HepG2 (cell line): ENCODE results near the gene CCDC106. TPM values are rescaled to one million over a fixed set of nuclear protein-coding genes. Genes with fewer than 3 reads are reported as not detected.

Experiments used
- ATAC-seq: fragments of 200-7000 bp; cut with Tn5 transposase; 3 replicates; pipeline ENCODE4 v1.9.1; 2020; ENCODE audit warnings: mild to moderate bottlenecking, moderate library complexity
- BruUV-seq: library from RNA; stranded (reverse); fragments of 400-500 nt; replicated peaks from 2 replicates; lab custom pipeline; 2021; lab: Mats Ljungman, UMichigan
- CTCF ChIA-PET: fragments of 300-600 bp; formaldehyde crosslinking; extraction: SDS; loops from one replicate; lab custom pipeline; 2021; ENCODE audit warnings: low total read pairs, inconsistent platforms, low intra/inter-chr PET ratio; lab: Yijun Ruan, JAX
- POLR2A ChIA-PET: fragments of 350-600 bp; sonication (Branson Sonifier 250); formaldehyde crosslinking; loops from one replicate; lab custom pipeline; 2020; ENCODE audit warnings: antibody characterized with exemption, inconsistent platforms; lab: Yijun Ruan, JAX
- DNase-seq: peaks from one replicate; pipeline ENCODE4 v3.0.0-alpha.2; 2015; ENCODE audit warnings: low spot score
- FAIRE-seq: peaks from 3 replicates; lab custom pipeline; 2011; peaks lifted over from hg19 to GRCh38; lab: Jason Lieb, UNC
- H2AFZ ChIP-seq: one replicate; pipeline ENCODE4 v1.6.1; 2011; ENCODE audit warnings: low read length, inconsistent platforms
- H3K27ac ChIP-seq: fragments of 300-600 bp; 3 replicates; pipeline ENCODE4 v1.8.0; 2011; ENCODE audit warnings: mixed run types, mild to moderate bottlenecking, mixed read lengths, low read length, inconsistent platforms; ENCODE audit not compliant: insufficient read depth; ENCODE audit errors: extremely low read length
- H3K27me3 ChIP-seq, 2 experiments: fragments of 200-600 bp in 1 of 2; 2 replicates in 1 of 2; 3 replicates in 1 of 2; pipeline versions ENCODE4 v1.6.0 to v1.8.0; 2011; ENCODE audit warnings: low read length in 2 of 2, mild to moderate bottlenecking in 2 of 2, moderate library complexity in 2 of 2, inconsistent platforms in 1 of 2; ENCODE audit not compliant: insufficient read depth in 2 of 2, control insufficient read depth in 1 of 2
- H3K36me3 ChIP-seq, 2 experiments: fragments of 200-600 bp in 1 of 2; replicated peaks in 1 of 2; 2 replicates in 1 of 2; 3 replicates in 1 of 2; pipeline versions ENCODE4 v1.5.1 to v1.8.0; 2011; ENCODE audit warnings: low read length in 2 of 2, inconsistent platforms in 1 of 2; ENCODE audit not compliant: insufficient read depth in 2 of 2, control insufficient read depth in 1 of 2
- H3K4me1 ChIP-seq: 2 replicates; pipeline ENCODE4 v1.5.1; 2012; ENCODE audit warnings: low read length, inconsistent platforms; ENCODE audit not compliant: insufficient read depth
- H3K4me2 ChIP-seq: 2 replicates; pipeline ENCODE4 v1.6.0; 2011; ENCODE audit warnings: low read depth, low read length, inconsistent platforms
- H3K4me3 ChIP-seq, 3 experiments: fragments of 200-600 bp in 1 of 3; sonication (generic), shearing (Covaris generic) in 1 of 3; replicated peaks in 1 of 3; 2 replicates each; pipeline ENCODE4 v1.5.1; 2011 to 2016; ENCODE audit warnings: low read length in 3 of 3, inconsistent platforms in 2 of 3, low read depth in 2 of 3, mild to moderate bottlenecking in 2 of 3, control low read depth in 1 of 3, mixed read lengths in 1 of 3; ENCODE audit not compliant: insufficient read depth in 1 of 3
- H3K79me2 ChIP-seq: one replicate; pipeline ENCODE4 v1.6.1; 2011; ENCODE audit warnings: low read length, inconsistent platforms; ENCODE audit not compliant: insufficient read depth
- H3K9ac ChIP-seq: 2 replicates; pipeline ENCODE4 v1.6.0; 2011; ENCODE audit warnings: mild to moderate bottlenecking, low read depth, low read length, inconsistent platforms; ENCODE audit not compliant: insufficient read depth
- H3K9me3 ChIP-seq: 2 replicates; pipeline ENCODE4 v1.5.1; 2012; ENCODE audit warnings: mild to moderate bottlenecking, low read length
- H4K20me1 ChIP-seq: 2 replicates; pipeline ENCODE4 v1.6.0; 2011; ENCODE audit warnings: inconsistent platforms, mild to moderate bottlenecking, low read length, moderate library complexity; ENCODE audit not compliant: insufficient read depth
- BORCS8-MEF2B ChIP-seq: sonication (generic); formaldehyde crosslinking; IDR thresholded peaks from 2 replicates; pipeline ENCODE4 v1.8.0; 2022; ENCODE audit warnings: mild to moderate bottlenecking, missing genetic modification reagents
- HOXA9 ChIP-seq: sonication (generic); formaldehyde crosslinking; IDR thresholded peaks from 2 replicates; pipeline ENCODE4 v1.8.1; 2022; ENCODE audit warnings: missing genetic modification reagents, mild to moderate bottlenecking, moderate library complexity, borderline replicate concordance
- MLX ChIP-seq: IDR thresholded peaks from 2 replicates; pipeline ENCODE4 v1.6.1; 2016
- POLR2A ChIP-seq, 2 experiments: IDR thresholded peaks; 2 replicates each; pipeline ENCODE4 v1.6.1; 2011; ENCODE audit warnings: low read depth in 2 of 2, low read length in 2 of 2, mild to moderate bottlenecking in 1 of 2, moderate library complexity in 1 of 2; ENCODE audit not compliant: insufficient read depth in 1 of 2
- THAP8 ChIP-seq: sonication (generic); formaldehyde crosslinking; IDR thresholded peaks from 2 replicates; pipeline ENCODE4 v1.5.1; 2020; ENCODE audit warnings: missing genetic modification reagents, mild to moderate bottlenecking, borderline replicate concordance
- ZBTB21 ChIP-seq: sonication (generic); formaldehyde crosslinking; IDR thresholded peaks from 2 replicates; pipeline ENCODE4 v1.4.0; 2020; ENCODE audit warnings: missing genetic modification reagents
- ZBTB40 ChIP-seq, 2 experiments: fragments of 450-650 bp in 1 of 2; sonication (generic) in 1 of 2; formaldehyde crosslinking in 1 of 2; IDR thresholded peaks; 2 replicates each; pipeline versions ENCODE4 v1.6.1 to v1.8.0; 2016 to 2022; ENCODE audit warnings: antibody characterized with exemption in 1 of 2, mild to moderate bottlenecking in 1 of 2, missing genetic modification reagents in 1 of 2
- ZC3H13 ChIP-seq: sonication (generic); formaldehyde crosslinking; IDR thresholded peaks from 2 replicates; pipeline ENCODE4 v1.8.1; 2023; ENCODE audit warnings: mild to moderate bottlenecking, missing genetic modification reagents, moderate library complexity
- ZFP90 ChIP-seq: sonication (generic); formaldehyde crosslinking; IDR thresholded peaks from 2 replicates; pipeline ENCODE4 v1.8.0; 2022; ENCODE audit warnings: missing genetic modification reagents, mild to moderate bottlenecking, inconsistent platforms, borderline replicate concordance
- ZNF564 ChIP-seq: sonication (generic); formaldehyde crosslinking; IDR thresholded peaks from 2 replicates; pipeline ENCODE4 v1.8.1; 2023; ENCODE audit warnings: mild to moderate bottlenecking, missing genetic modification reagents
- ZNF749 ChIP-seq: sonication (generic); formaldehyde crosslinking; IDR thresholded peaks from 2 replicates; pipeline ENCODE4 v1.8.0; 2022; ENCODE audit warnings: mild to moderate bottlenecking, missing genetic modification reagents, moderate library complexity, borderline replicate concordance
- WGBS: methylation state at CpG from one replicate; pipeline ENCODE4 v1.1.6; 2017; ENCODE audit warnings: low lambda C conversion rate; 5-methylcytosine and 5-hydroxymethylcytosine counted together
- in situ Hi-C: cut with HindIII; loops from 2 replicates; pipeline ENCODE4 v1.10.0; 2017; ENCODE audit warnings: low pct_unique_long_range_greater_than_20kb; ENCODE audit not compliant: extremely low pct_ligation_motif_present
- intact Hi-C: fragments of 100-400 bp; cut with micrococcal nuclease; formaldehyde crosslinking; loops from one replicate; pipeline ENCODE4 v1.10.0; 2022; ENCODE audit not compliant: unreplicated experiment
- polyA plus RNA-seq, 8 experiments: library from polyadenylated mRNA; depleted of rRNA in 3 of 8; stranded (reverse) in 7 of 8; unstranded in 1 of 8; fragments of >200 nt; fragmentation: Illumina TruSeq in 4 of 8; extraction: Trizol in 4 of 8; gene quantifications; 2 replicates each; pipeline versions ENCODE4 v1.2.1 to v1.2.3, GENCODE V29; 2011 to 2016; ENCODE audit warnings: low read depth in 4 of 8, missing spikeins in 1 of 8, mixed read lengths in 1 of 8; ENCODE audit not compliant: insufficient read depth in 1 of 8
- total RNA-seq, 5 experiments: library from RNA; depleted of rRNA; stranded (reverse); fragments of >200 nt; fragmentation: Illumina TruSeq; extraction: Trizol; gene quantifications; 2 replicates each; pipeline ENCODE4 v1.2.3, GENCODE V29; 2016; ENCODE audit warnings: low read depth in 1 of 5

The CCDC106 gene
- total and polyA plus RNA-seq, 2 of the 13 experiments (the other 11 are each of a cell fraction or from before 2014, with no cell fraction given) = 4.7 to 8.8 TPM

- H3K9me3 ChIP-seq = no peaks in the 10 kb centered on the region
- peak; percentile 82 for DNase-seq
- peak within 1 kb of the TSS; percentile 99 for H3K27ac ChIP-seq
- ATAC-seq = peak; percentile 72
- H3K4me3 ChIP-seq = peak within 1 kb of the TSS; percentile 85 to 99 (median 97)
- no peak for FAIRE-seq
- H3K9ac ChIP-seq = peak within 1 kb of the TSS; percentile 100
- H3K4me1 ChIP-seq = peaks cover 24% of the 10 kb centered on the region
- peak within 1 kb of the TSS; percentile 84 for H2AFZ ChIP-seq
- ChIA-PET POLR2A (interaction anchor here (0.7 to 2.1 kb wide), 27 partner anchors 10 to 1465 kb away, joined by 3 to 27 read pairs (median 5); partner anchors contain the start of genes EPN1, FIZ1, HSPBP1 and ISOC2), CTCF (interaction anchor here (2.3 kb wide), 1 partner anchor 23 kb away, joined by 21 read pairs; no protein-coding TSS in a partner anchor)
- H3K79me2 ChIP-seq = peaks cover 46% of the 10 kb centered on the region
- 1% methylated on average over 19 of the region's 95 CpGs for WGBS
- intact Hi-C loops = no loop called here
- H4K20me1 ChIP-seq = peaks cover 44% of the 10 kb centered on the region
- in situ Hi-C loops = no loop called here
- peak within 1 kb of the TSS; percentile 91 for H3K4me2 ChIP-seq
- BruUV-seq = no TSS peak
- peaks cover 5 to 11% of the 10 kb centered on the region in 2 experiments for H3K36me3 ChIP-seq
- H3K27me3 ChIP-seq = no peaks in the 10 kb centered on the region; a peak in 1 of 5 replicates
- TF ChIP-seq POLR2A (IDR thresholded peaks at IDR 0.05; ENCODE audit: insufficient read depth in 1 of 2, low read depth in 2 of 2, low read length in 2 of 2) = peak; percentile 79 to 90
- TF ChIP-seq ZNF564 (CRISPR knock-in tag) = 0 out of 2 replicates have a peak, but pooled peaks have one; percentile 7
- peak; percentile 54 for TF ChIP-seq ZBTB40 (IDR thresholded peaks at IDR 0.05)
- no peak for TF ChIP-seq ZBTB40 (CRISPR knock-in tag; IDR thresholded peaks at IDR 0.05)
- TF ChIP-seq BORCS8-MEF2B (CRISPR knock-in tag) = peak; percentile 89; the same call in 1 of the 2 replicates
- no peak for TF ChIP-seq MLX (CRISPR knock-in tag)
- peak; percentile 98 for TF ChIP-seq ZC3H13 (CRISPR knock-in tag)
- peak; percentile 64; the same call in 1 of the 2 replicates for TF ChIP-seq ZNF749 (CRISPR knock-in tag)
- 0 out of 2 replicates have a peak, but pooled peaks have one; percentile 29 for TF ChIP-seq HOXA9
- TF ChIP-seq THAP8 = no peak
- 0 out of 2 replicates have a peak, but pooled peaks have one; percentile 16 for TF ChIP-seq ZBTB21 (CRISPR knock-in tag)
- peak; percentile 48; the same call in 1 of the 2 replicates for TF ChIP-seq ZFP90 (CRISPR knock-in tag)
Measured at GRCh38 chr19:55654868-55655647, 7.0 kb downstream of the CCDC106 start, which contains the start of gene U2AF2. U2AF2 (plus strand) TSS chr19:55655035; CDS start chr19:55655105, 70 bp downstream.
